CD4-positive, alpha-beta T cell (primary cell): Measurements from ENCODE around the gene B3GLCT. TPM values are rescaled to one million over a fixed set of nuclear protein-coding genes. Genes with fewer than 3 reads are reported as not detected.

Experiments
- ATAC-seq: fragments of 200-7000 bp; cut with Tn5 transposase; one replicate; pipeline ENCODE4 v1.10.0; 2022; ENCODE audit warnings: mild to moderate bottlenecking; ENCODE audit not compliant: poor library complexity
- CTCF ChIA-PET: fragments of 350-600 bp; sonication (Branson Sonifier 250); formaldehyde crosslinking; loops from one replicate; lab custom pipeline; 2021; ENCODE audit warnings: antibody characterized with exemption, inconsistent platforms; lab: Charles Lee
- POLR2A ChIA-PET: fragments of 350-600 bp; sonication (Branson Sonifier 250); formaldehyde crosslinking; loops from one replicate; lab custom pipeline; 2021; ENCODE audit warnings: antibody characterized with exemption, inconsistent platforms; lab: Charles Lee
- DNase-seq, 14 experiments: peaks; one replicate each; pipeline ENCODE4 v3.0.0-alpha.2; 2013 to 2020; ENCODE audit warnings: mixed read lengths in 2 of 14
- H3K27ac ChIP-seq, 2 donors: one replicate each; pipeline versions ENCODE4 v1.5.1 to v1.7.0; 2013; ENCODE audit warnings: low read length in 2 of 2, low read depth in 1 of 2, mild to moderate bottlenecking in 1 of 2
- H3K27me3 ChIP-seq, 2 experiments: 1 replicate in 1 of 2; 2 replicates in 1 of 2; pipeline versions ENCODE4 v1.6.1 to v1.7.0; 2013; ENCODE audit warnings: low read length in 2 of 2, control low read depth in 1 of 2, mild to moderate bottlenecking in 1 of 2, moderate library complexity in 1 of 2; ENCODE audit not compliant: insufficient read depth in 2 of 2, control insufficient read depth in 1 of 2
- H3K36me3 ChIP-seq: one replicate; pipeline ENCODE4 v1.6.1; 2013; ENCODE audit warnings: low read length, control low read depth; ENCODE audit not compliant: insufficient read depth
- H3K4me1 ChIP-seq: one replicate; pipeline ENCODE4 v1.6.1; 2013; ENCODE audit warnings: low read length, control low read depth; ENCODE audit not compliant: insufficient read depth
- H3K4me3 ChIP-seq: one replicate; pipeline ENCODE4 v1.5.1; 2013; ENCODE audit warnings: mild to moderate bottlenecking, low read length, moderate library complexity
- H3K9me3 ChIP-seq, 2 experiments: 1 replicate in 1 of 2; 2 replicates in 1 of 2; pipeline versions ENCODE4 v1.6.1 to v1.7.0; 2013; ENCODE audit warnings: low read length in 2 of 2, mild to moderate bottlenecking in 2 of 2, control low read depth in 1 of 2, moderate library complexity in 1 of 2; ENCODE audit not compliant: control insufficient read depth in 1 of 2, insufficient read depth in 1 of 2
- H3K27ac Mint-ChIP-seq: one replicate; pipeline ENCODE4 v1.8.0; 2020; ENCODE audit warnings: mixed read lengths
- H3K27me3 Mint-ChIP-seq: one replicate; pipeline ENCODE4 v1.8.0; 2021; ENCODE audit warnings: mixed read lengths
- H3K36me3 Mint-ChIP-seq: one replicate; pipeline ENCODE4 v1.8.0; 2021; ENCODE audit warnings: low read depth, mixed read lengths
- H3K4me1 Mint-ChIP-seq: one replicate; pipeline ENCODE4 v1.8.0; 2021; ENCODE audit warnings: low read depth, mixed read lengths
- H3K4me3 Mint-ChIP-seq: one replicate; pipeline ENCODE4 v1.8.0; 2020; ENCODE audit warnings: mild to moderate bottlenecking, mixed read lengths
- H3K9me3 Mint-ChIP-seq: one replicate; pipeline ENCODE4 v1.8.0; 2020; ENCODE audit warnings: mixed read lengths
- CTCF ChIP-seq: fragments of 200-600 bp; IDR thresholded peaks from one replicate; pipeline ENCODE4 v1.8.0; 2022; ENCODE audit warnings: antibody characterized with exemption, mild to moderate bottlenecking
- intact Hi-C, 2 experiments: fragments of 100-400 bp; cut with DNase I in 1 of 2; cut with micrococcal nuclease in 1 of 2; formaldehyde crosslinking; loops; one replicate each; pipeline versions ENCODE4 v1.15.1 to v1.9.0; 2023 to 2025; cut with DNase I, micrococcal nuclease
- total RNA-seq, 174 experiments: library from RNA in 2 of 174; stranded (reverse) in 2 of 174; gene quantifications; one replicate each; pipeline ENCODE4 v1.2.3 and lab custom pipeline; 2021 to 2026

B3GLCT gene
- total RNA-seq, 2 experiments from 2014 or later: 3.2 to 3.7 TPM

DNA sequence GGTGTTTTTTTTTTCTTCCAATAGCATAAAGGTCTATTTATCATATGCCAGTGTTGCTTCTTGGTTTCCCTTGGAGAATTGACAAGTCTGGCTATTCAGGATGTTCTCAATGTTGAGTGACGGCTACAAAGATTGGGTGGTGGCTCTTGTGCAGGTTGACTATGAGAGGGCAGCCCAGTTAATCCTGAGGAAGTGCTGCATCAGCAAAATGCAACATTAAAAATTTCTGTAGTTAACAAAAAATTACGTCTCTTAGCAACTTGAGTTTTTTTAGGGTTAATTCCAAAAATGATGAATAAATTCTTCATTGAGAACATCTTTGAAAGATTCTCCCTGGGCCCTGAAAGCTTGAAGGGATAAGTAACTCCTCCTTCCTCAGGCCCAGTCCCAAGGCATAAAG is 147.1 kb downstream of the B3GLCT start:
- no peak for TF ChIP-seq CTCF
- Mint-ChIP-seq H3K27ac (no peak overlapping the region), H3K4me3 (no peak overlapping the region), H3K9me3 (no peaks in the 10 kb centered on the region), H3K36me3 (no peaks in the 10 kb centered on the region), H3K4me1 (no peaks in the 10 kb centered on the region), H3K27me3 (peaks cover 7% of the 10 kb centered on the region)
- no peaks in the 10 kb centered on the region for H3K4me1 ChIP-seq
- H3K9me3 ChIP-seq: no peaks in the 10 kb centered on the region
- no peaks in the 10 kb centered on the region for H3K27me3 ChIP-seq
- DNase-seq: no peak
- H3K4me3 ChIP-seq: no peak overlapping the region
- H3K27ac ChIP-seq: no peak overlapping the region
- ChIA-PET CTCF (no interaction called here), POLR2A (interaction anchor here (0.6 kb wide), 1 partner anchor 10 kb away, joined by 3 read pairs; no protein-coding TSS in a partner anchor)
- intact Hi-C loops: no loop called here
- ATAC-seq: no peak
- no peaks in the 10 kb centered on the region for H3K36me3 ChIP-seq

- Histone ChIP-seq H3K4me3 (no peak overlapping the region), H3K4me1 (no peaks in the 10 kb centered on the region), H3K27me3 (peaks cover 0 to 3% of the 10 kb centered on the region in 2 experiments), H3K9me3 (peaks cover 0 to 8% of the 10 kb centered on the region in 2 experiments), H3K36me3 (no peaks in the 10 kb centered on the region), H3K27ac (no peak overlapping the region)
- no peak overlapping the region for H3K27ac Mint-ChIP-seq
- H3K36me3 Mint-ChIP-seq: no peaks in the 10 kb centered on the region
- CTCF ChIA-PET: no interaction called here
- TF ChIP-seq CTCF: no peak
- H3K4me1 Mint-ChIP-seq: no peaks in the 10 kb centered on the region
- peaks cover 10% of the 10 kb centered on the region for H3K27me3 Mint-ChIP-seq
- no peak overlapping the region for H3K4me3 Mint-ChIP-seq
- intact Hi-C loops: no loop called here
- ATAC-seq: no peak
- no peaks in the 10 kb centered on the region for H3K9me3 Mint-ChIP-seq
- DNase-seq: no peak
- POLR2A ChIA-PET: no interaction called here
Observed at GRCh38 chr13:31349156-31349555, 149.4 kb downstream of the B3GLCT start.

DNA sequence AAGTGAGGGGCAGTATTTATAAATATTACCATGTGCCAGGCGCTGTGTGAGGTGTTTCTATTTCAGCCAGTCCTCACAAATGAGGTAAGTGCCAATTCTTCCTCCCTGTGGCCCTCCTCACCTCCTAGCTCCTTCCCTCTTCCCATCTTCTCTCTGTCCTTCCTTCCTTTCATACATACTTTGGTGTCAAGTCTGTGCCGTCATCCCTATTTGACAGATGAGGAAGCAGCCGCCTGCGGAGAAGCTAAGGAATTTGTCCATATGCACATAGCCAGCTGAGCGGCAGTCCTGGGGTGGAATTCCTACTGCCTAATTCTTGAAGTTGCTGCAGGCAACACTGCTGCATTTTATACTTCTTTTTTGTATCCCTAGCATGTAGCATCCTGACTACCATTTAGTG is 150.8 kb downstream of the B3GLCT start:
- Histone ChIP-seq H3K9me3 (peaks cover 0 to 15% of the 10 kb centered on the region in 2 experiments), H3K36me3 (no peaks in the 10 kb centered on the region), H3K4me1 (no peaks in the 10 kb centered on the region), H3K4me3 (no peak overlapping the region), H3K27me3 (peaks cover 0 to 3% of the 10 kb centered on the region in 2 experiments), H3K27ac (no peak overlapping the region)
- no peaks in the 10 kb centered on the region for H3K4me1 Mint-ChIP-seq
- peaks cover 6% of the 10 kb centered on the region for H3K9me3 Mint-ChIP-seq
- no peak for ATAC-seq
- ChIA-PET POLR2A (no interaction called here), CTCF (no interaction called here)
- TF ChIP-seq CTCF: no peak
- H3K4me3 Mint-ChIP-seq: no peak overlapping the region
- no peak overlapping the region for H3K27ac Mint-ChIP-seq
- DNase-seq: no peak
- no peaks in the 10 kb centered on the region for H3K36me3 Mint-ChIP-seq
- H3K27me3 Mint-ChIP-seq: peaks cover 10% of the 10 kb centered on the region
- intact Hi-C loops: no loop called here
